Chondrocyte (in vitro differentiated cells): ENCODE data around the gene GTF2F2. TPM values are rescaled to one million over a fixed set of nuclear protein-coding genes. Genes with fewer than 3 reads are reported as not detected.

ENCODE experiments used
- DNase-seq: peaks from one replicate; pipeline ENCODE4 v3.0.0; 2021; ENCODE audit warnings: mixed read lengths, low spot score
- H3K27ac Mint-ChIP-seq: one replicate; pipeline ENCODE4 v1.8.0; 2021; ENCODE audit warnings: mild to moderate bottlenecking, moderate library complexity, mixed read lengths; ENCODE audit not compliant: unreplicated experiment
- H3K27me3 Mint-ChIP-seq: 2 replicates; pipeline ENCODE4 v1.8.0; 2021; ENCODE audit warnings: low read depth, mixed read lengths
- H3K36me3 Mint-ChIP-seq: 2 replicates; pipeline ENCODE4 v1.8.0; 2021; ENCODE audit warnings: low read depth, mixed read lengths
- H3K4me1 Mint-ChIP-seq: 2 replicates; pipeline ENCODE4 v1.8.0; 2021; ENCODE audit warnings: low read depth, mild to moderate bottlenecking, mixed read lengths
- H3K4me3 Mint-ChIP-seq: one replicate; pipeline ENCODE4 v1.8.0; 2021; ENCODE audit warnings: mild to moderate bottlenecking, moderate library complexity, mixed read lengths; ENCODE audit not compliant: unreplicated experiment
- H3K9me3 Mint-ChIP-seq: 2 replicates; pipeline ENCODE4 v1.8.0; 2021; ENCODE audit warnings: low read depth, mixed read lengths
- total RNA-seq: library from RNA; stranded (reverse); gene quantifications from 3 replicates; pipeline ENCODE4 v1.2.1, GENCODE V29; 2021
- TF ChIP-seq, protein P1 (sequence below): fragments of 200-600 bp; sonication (generic); IDR thresholded peaks from 2 replicates; pipeline ENCODE4 v1.5.0; 2021; ENCODE audit warnings: antibody characterized with exemption, mild to moderate bottlenecking, moderate library complexity

The GTF2F2 gene
- total RNA-seq, 1 donor from 2014 or later: 15.6 TPM

DNA sequence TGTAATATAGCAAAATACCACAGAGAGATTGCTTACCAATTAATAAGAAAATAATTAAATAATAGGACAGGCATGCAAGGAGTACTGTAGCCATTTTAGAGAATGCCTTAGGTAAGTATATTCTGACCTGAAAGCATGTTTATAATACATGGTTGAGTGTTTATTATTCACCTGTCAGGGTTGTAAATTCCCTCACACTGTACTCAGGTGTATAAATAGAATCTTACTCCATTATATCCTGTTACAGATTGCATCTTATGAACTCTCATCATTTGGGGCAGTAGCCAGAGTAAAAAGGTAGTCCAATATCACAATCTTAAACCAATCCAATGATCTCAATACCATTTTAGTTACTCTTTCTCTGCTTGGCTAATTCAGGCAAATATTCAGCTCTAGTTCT, 35.8 kb upstream of the GTF2F2 start:
- DNase-seq: no peak
- no peaks in the 10 kb centered on the region for H3K4me1 Mint-ChIP-seq

DNA sequence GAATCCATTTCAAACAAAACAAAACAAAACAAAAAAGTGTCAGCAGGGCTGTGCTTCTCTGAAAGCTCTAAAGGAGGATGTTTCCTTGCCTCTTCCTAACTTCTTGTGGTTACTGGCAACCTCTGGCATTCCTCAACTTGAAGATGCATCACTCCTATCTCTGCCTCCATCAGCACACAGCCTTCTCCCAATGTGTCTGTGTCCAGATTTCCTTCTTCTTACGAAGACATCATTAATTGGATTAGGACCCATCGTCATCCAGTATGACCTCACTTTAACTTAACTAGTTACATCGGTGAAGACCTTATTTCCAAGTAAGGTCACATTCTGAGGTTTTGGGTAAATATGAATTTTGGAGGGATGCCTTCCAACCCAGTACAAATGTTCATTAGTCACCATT, 33.8 kb upstream of the GTF2F2 start:
- Mint-ChIP-seq H3K9me3 (no peaks in the 10 kb centered on the region), H3K27ac (no peak overlapping the region), H3K27me3 (peaks cover 2% of the 10 kb centered on the region), H3K36me3 (no peaks in the 10 kb centered on the region), H3K4me1 (no peaks in the 10 kb centered on the region), H3K4me3 (no peak overlapping the region)
- no peak for DNase-seq
- TF ChIP-seq, protein P1, sequence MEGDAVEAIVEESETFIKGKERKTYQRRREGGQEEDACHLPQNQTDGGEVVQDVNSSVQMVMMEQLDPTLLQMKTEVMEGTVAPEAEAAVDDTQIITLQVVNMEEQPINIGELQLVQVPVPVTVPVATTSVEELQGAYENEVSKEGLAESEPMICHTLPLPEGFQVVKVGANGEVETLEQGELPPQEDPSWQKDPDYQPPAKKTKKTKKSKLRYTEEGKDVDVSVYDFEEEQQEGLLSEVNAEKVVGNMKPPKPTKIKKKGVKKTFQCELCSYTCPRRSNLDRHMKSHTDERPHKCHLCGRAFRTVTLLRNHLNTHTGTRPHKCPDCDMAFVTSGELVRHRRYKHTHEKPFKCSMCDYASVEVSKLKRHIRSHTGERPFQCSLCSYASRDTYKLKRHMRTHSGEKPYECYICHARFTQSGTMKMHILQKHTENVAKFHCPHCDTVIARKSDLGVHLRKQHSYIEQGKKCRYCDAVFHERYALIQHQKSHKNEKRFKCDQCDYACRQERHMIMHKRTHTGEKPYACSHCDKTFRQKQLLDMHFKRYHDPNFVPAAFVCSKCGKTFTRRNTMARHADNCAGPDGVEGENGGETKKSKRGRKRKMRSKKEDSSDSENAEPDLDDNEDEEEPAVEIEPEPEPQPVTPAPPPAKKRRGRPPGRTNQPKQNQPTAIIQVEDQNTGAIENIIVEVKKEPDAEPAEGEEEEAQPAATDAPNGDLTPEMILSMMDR: no peak

More for the DNA sequence above, 35.8 kb upstream of the GTF2F2 start:
- Mint-ChIP-seq H3K4me3 (no peak overlapping the region), H3K36me3 (no peaks in the 10 kb centered on the region), H3K27ac (no peak overlapping the region), H3K27me3 (peaks cover 8% of the 10 kb centered on the region), H3K9me3 (no peaks in the 10 kb centered on the region)
- TF ChIP-seq, protein P1: no peak

DNA sequence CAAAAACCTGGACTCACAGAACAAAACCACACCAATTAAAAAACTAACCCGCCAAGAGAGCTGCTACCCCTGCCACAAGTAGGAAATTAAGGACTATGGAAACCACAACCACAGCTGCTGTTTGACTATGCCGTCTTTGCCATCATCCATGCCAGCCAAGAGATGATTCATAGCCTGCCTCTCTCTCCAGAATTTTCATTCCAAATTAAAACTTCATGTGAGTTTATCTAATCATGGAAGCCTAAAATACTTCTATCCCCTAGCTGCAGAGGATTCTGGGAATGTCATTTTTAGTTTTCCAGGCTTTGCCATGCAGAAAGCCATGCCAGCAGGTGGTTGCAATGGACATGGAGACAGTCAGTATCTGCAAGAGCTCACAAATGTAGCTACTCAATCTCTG, 27.6 kb upstream of the GTF2F2 start:
- TF ChIP-seq, protein P1: no peak
- Mint-ChIP-seq H3K36me3 (no peaks in the 10 kb centered on the region), H3K27me3 (no peaks in the 10 kb centered on the region), H3K9me3 (no peaks in the 10 kb centered on the region), H3K27ac (no peak overlapping the region), H3K4me3 (no peak overlapping the region), H3K4me1 (peaks cover 5% of the 10 kb centered on the region)
- DNase-seq: no peak

DNA sequence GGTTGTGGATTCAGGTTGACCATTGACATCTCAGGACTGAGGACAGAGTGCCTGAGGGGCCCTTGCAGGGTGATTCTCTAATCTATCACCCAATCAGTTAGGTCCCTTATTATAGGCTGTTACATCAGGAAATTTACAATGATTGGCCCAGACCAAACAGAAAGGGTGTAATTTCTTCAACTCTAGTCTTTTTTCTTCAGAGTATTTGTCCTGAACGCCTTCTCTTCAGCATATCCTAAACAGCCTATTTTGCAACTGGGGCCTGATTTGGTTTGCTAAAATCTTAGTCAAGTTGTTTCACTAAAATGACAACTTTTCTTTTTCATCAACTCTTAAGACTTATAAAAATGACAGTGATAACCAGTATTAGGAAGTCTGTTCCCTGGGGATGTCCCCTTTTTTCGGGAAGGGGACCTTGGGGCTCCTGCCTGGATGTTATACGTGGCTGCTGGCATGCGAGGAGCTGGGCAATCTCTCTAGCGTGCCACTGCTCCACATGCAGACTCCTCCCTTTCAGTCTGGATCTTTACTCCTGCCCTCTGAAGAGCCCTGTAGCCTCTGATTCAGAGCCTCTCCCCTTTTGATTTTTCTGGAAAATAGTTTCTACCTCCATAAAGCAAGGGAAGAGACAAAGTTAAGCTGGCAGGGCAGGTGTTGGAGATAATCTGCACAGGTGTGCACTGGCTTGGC, 19.6 kb upstream of the GTF2F2 start:
- no peak for DNase-seq
- Mint-ChIP-seq H3K36me3 (no peaks in the 10 kb centered on the region), H3K4me3 (no peak overlapping the region), H3K4me1 (peaks cover 2% of the 10 kb centered on the region), H3K27ac (no peak overlapping the region), H3K27me3 (peaks cover 1% of the 10 kb centered on the region), H3K9me3 (no peaks in the 10 kb centered on the region)
- TF ChIP-seq, protein P1: no peak

DNA sequence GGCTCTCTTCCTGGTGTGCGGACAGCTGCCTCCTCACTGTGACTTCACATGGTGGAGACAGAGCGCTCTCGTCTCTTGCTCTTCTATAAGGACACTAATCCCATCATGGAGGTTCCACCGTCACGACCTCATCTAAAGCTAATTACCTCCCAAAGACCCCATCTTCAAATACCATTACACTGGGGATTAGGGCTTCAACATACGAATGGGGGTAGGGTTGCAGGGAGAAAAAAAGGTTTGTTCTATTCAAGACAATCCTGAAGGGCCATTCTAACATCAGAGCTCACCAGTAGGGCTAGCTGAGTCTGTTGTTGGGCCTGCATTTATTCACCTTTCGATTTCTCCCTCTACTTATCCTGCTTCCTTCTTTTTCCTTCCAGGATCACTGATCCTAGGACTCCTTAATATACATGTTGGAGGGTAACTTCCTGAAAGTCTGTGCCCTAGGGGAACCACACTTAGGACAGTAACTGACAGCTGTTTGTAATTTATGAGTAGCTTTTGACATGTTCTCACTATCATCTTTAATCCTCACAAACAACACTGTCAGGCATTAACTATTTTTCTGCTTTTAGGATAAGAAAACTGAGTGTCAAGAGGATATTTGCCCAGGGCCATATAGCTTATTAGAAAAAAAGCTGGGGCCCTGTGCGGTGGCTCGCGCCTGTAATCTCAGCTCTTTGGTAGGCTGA, 18.8 kb upstream of the GTF2F2 start:
- TF ChIP-seq, protein P1: no peak
- Mint-ChIP-seq H3K9me3 (no peaks in the 10 kb centered on the region), H3K4me1 (peaks cover 2% of the 10 kb centered on the region)

More for the DNA sequence above, 18.8 kb upstream of the GTF2F2 start:
- Mint-ChIP-seq H3K36me3 (no peaks in the 10 kb centered on the region), H3K27ac (no peak overlapping the region), H3K27me3 (peaks cover 1% of the 10 kb centered on the region), H3K4me3 (no peak overlapping the region)
- no peak for DNase-seq
